ENCODE results near the gene STXBP1.

The STXBP1 gene

DNA sequence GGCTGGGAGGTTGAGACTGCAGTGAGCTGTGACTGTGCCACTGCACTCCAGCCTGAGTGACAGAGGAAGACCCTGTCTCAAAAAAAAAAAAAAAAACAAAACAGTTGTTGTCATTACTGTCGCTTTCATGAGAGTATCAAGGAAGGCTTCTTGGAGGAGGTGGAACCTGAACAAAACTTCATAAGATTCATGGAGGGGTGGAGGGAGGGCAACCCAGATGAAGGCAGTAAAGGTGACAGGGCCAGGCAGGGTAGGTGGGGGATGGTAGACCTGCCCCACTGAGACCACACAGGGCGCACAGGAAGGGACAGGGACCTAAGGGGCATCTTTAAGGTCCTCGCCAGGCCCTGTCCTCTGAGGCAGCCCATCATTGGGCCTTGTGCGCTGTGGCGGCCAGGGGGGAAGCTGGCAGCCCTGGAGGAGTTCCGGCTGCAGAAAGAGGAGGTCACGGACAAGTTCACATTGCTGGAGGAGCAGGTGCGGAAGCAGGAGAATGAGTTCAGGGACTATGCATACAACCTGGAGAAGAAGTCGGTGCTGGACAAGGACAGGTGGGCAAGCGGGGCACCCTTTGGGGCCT, 98.2 kb downstream of the STXBP1 start:
- Mint-ChIP-seq H3K27ac (peak overlapping the region; percentile 34), H3K27me3 (ENCODE audit: low read depth) (no peaks in the 10 kb centered on the region), H3K4me1 (ENCODE audit: low read depth) (peaks cover 20% of the 10 kb centered on the region), H3K4me3 (no peak overlapping the region), H3K9me3 (peaks cover 3% of the 10 kb centered on the region), H3K36me3 (ENCODE audit: low read depth) (no peaks in the 10 kb centered on the region)
- no peak for DNase-seq (ENCODE audit: low spot score)

- Mint-ChIP-seq H3K36me3 (ENCODE audit: low read depth) (no peaks in the 10 kb centered on the region), H3K4me3 (peak overlapping the region; percentile 40), H3K4me1 (ENCODE audit: low read depth) (peaks cover 24% of the 10 kb centered on the region), H3K27me3 (ENCODE audit: low read depth) (no peaks in the 10 kb centered on the region), H3K27ac (no peak overlapping the region), H3K9me3 (peaks cover 3% of the 10 kb centered on the region)
- DNase-seq (ENCODE audit: low spot score) = peak; percentile 13
Measured at GRCh38 chr9:127711226-127711701, 99.2 kb downstream of the STXBP1 start.

DNA sequence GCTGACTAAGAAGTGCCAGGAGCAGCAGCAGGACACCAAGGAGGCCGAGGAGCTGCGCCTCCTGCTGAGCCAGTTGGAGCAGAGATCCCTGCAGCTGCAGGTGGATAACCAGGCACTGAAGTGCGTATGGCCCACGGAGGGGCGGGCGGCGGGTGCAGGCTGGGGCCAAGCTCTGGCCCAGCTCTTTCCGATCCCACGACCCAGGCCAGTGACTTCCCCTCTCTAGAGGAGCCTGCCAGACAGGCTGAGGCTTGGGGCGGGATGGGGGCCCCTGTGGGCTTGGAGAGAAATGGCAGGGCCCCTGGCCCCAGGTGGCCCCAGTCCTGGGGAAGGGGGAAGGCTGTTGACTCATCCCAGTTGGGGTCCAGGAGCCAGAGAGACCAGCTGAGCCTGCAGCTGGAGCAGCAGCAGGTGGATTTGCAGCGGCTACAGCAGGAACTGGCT, 99.8 kb downstream of the STXBP1 start:
- Mint-ChIP-seq H3K4me3 (no peak overlapping the region), H3K27me3 (ENCODE audit: low read depth) (no peaks in the 10 kb centered on the region), H3K27ac (no peak overlapping the region), H3K4me1 (ENCODE audit: low read depth) (peaks cover 25% of the 10 kb centered on the region), H3K9me3 (peaks cover 3% of the 10 kb centered on the region), H3K36me3 (ENCODE audit: low read depth) (no peaks in the 10 kb centered on the region)
- no peak for DNase-seq (ENCODE audit: low spot score)

GRCh38 chr9:127712371-127712770, 100.3 kb downstream of the STXBP1 start:
- peaks cover 25% of the 10 kb centered on the region for H3K4me1 Mint-ChIP-seq (ENCODE audit: low read depth)
- DNase-seq (ENCODE audit: low spot score) = no peak
- no peak overlapping the region for H3K27ac Mint-ChIP-seq
- H3K27me3 Mint-ChIP-seq (ENCODE audit: low read depth) = no peaks in the 10 kb centered on the region
- no peaks in the 10 kb centered on the region for H3K36me3 Mint-ChIP-seq (ENCODE audit: low read depth)
- no peak overlapping the region for H3K4me3 Mint-ChIP-seq
- H3K9me3 Mint-ChIP-seq = peaks cover 3% of the 10 kb centered on the region

- Mint-ChIP-seq H3K36me3 (ENCODE audit: low read depth) (no peaks in the 10 kb centered on the region), H3K4me3 (no peak overlapping the region), H3K27ac (no peak overlapping the region), H3K27me3 (ENCODE audit: low read depth) (no peaks in the 10 kb centered on the region), H3K9me3 (peaks cover 3% of the 10 kb centered on the region), H3K4me1 (ENCODE audit: low read depth) (peaks cover 21% of the 10 kb centered on the region)
- DNase-seq (ENCODE audit: low spot score) = no peak
Measured at GRCh38 chr9:127712867-127713266, 100.8 kb downstream of the STXBP1 start.

DNA sequence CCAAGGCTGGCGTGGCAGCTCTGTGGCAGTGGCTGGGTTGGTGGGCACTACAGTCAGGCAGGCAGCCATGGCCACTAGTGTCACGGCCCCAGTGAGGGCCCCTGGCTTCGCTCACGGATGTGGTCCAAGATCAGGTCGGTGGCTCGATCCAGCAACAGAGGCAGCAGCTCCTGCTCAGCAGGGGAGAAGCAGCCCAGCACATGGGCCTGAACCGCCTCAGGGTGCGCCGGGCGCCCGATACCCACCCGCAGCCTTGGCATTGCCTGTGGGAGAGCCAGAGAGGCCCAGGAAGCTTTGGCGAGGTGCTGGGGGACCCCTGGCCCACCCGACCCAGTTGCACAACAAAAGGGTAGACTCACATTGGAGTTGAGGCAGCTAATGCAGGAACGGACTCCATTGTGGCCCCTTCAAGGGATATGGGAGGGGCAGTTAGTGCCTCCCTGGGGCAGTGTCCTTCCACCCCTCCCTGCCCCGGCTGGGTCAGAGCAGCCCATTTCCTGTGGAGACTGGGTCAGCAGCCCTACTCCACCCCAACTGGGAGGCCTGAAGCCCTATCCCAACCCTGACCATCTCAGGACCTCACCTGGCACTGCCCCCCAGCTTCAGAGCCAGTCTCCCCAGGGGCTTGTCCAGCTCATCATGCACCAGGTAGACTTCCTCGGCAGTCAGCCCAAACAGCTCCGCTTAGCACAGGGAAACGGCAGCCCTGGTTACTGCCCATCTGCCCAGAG, 102.1 kb downstream of the STXBP1 start:
- peaks cover 21% of the 10 kb centered on the region for H3K4me1 Mint-ChIP-seq (ENCODE audit: low read depth)
- no peak overlapping the region for H3K27ac Mint-ChIP-seq
- no peak for DNase-seq (ENCODE audit: low spot score)
- no peaks in the 10 kb centered on the region for H3K36me3 Mint-ChIP-seq (ENCODE audit: low read depth)
- H3K27me3 Mint-ChIP-seq (ENCODE audit: low read depth) = no peaks in the 10 kb centered on the region
- H3K4me3 Mint-ChIP-seq = peak overlapping the region; percentile 73
- no peaks in the 10 kb centered on the region for H3K9me3 Mint-ChIP-seq

- H3K27me3 Mint-ChIP-seq (ENCODE audit: low read depth) = no peaks in the 10 kb centered on the region
- peak overlapping the region; percentile 97 for H3K4me3 Mint-ChIP-seq
- H3K4me1 Mint-ChIP-seq (ENCODE audit: low read depth) = peaks cover 28% of the 10 kb centered on the region
- H3K36me3 Mint-ChIP-seq (ENCODE audit: low read depth) = no peaks in the 10 kb centered on the region
- DNase-seq (ENCODE audit: low spot score) = peak; percentile 23
- H3K9me3 Mint-ChIP-seq = no peaks in the 10 kb centered on the region
- H3K27ac Mint-ChIP-seq = peak overlapping the region; percentile 98
Measured at GRCh38 chr9:127714951-127715469, 102.9 kb downstream of the STXBP1 start.

DNA sequence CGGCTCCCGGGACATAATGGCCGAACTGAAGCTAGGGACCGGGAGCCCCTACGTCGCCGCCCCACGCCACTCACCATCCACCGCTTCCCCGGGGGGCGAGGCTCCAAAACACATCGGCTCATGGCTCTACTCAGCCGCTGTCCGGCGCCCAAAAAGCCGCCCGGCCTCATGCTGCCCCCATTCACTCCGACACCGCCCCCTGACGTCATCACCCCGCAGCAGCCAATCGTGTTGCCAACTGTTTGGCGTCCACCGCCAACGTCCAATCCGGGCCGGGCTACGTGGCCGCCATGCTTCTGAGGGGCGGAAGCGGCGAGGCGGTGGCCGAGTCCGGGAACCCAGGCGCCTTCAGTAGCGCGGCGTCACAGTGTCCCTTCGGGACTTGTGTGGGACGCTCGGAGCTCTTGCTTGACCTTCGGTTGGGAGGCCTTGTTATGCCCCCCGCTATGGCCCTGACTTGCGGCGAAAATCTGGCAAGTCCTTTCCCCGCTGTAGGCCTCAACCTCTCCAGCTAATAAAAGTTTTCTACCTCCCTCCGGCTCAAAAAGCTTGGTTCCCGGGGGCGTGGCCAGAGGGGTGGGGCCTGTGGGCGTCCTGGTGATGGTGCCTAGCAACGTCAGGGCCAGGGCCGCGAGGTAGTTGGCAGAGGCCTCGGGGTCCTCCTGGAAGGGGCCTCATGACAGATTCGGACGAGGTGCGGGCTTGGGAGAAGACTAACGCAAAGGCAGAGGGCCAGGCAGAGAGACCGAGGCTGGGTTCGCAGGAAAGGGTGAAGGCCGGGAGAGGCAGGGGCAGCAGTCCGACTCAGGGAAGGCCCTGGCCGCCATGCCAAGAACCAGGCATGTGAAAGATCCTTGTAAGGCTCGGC, 103.6 kb downstream of the STXBP1 start, which contains the start of the genes PTRH1 and TTC16:
PTRH1 (minus strand) TSS at position 194 of the 868 bp plus-strand sequence; CDS start at position 170, 24 bp downstream.
TTC16 (plus strand) TSS at position 610 of the 868 bp plus-strand sequence; CDS start at position 677, 67 bp downstream.
- H3K27ac Mint-ChIP-seq = peak within 1 kb of the TSS; percentile 98
- H3K27me3 Mint-ChIP-seq (ENCODE audit: low read depth) = no peaks in the 10 kb centered on the region
- peak within 1 kb of the TSS; percentile 97 for H3K4me3 Mint-ChIP-seq
- H3K36me3 Mint-ChIP-seq (ENCODE audit: low read depth) = no peaks in the 10 kb centered on the region
- H3K9me3 Mint-ChIP-seq = no peaks in the 10 kb centered on the region
- DNase-seq (ENCODE audit: low spot score) = peak; percentile 97
- H3K4me1 Mint-ChIP-seq (ENCODE audit: low read depth) = peaks cover 28% of the 10 kb centered on the region

DNA sequence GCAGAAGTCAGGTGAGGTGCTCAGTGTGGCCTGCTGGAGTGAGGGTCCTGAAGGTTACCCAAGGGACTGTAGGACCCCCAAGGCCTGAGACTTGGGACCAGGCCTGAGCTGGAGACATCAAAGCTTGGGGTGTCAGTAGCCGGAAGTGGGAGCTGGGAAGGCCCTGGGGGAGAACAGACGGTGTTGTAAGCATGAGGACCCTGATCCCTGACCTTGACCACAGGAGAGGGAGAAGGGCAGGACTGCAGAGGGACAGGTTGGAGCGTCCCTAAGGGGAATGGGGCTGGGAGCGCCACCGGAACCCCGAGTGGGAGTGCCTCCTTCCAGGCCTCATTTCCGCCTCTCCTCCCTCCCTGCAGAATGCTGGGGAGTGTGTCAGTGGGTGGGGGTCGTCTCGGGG, 104.3 kb downstream of the STXBP1 start:
- Mint-ChIP-seq H3K36me3 (ENCODE audit: low read depth) (no peaks in the 10 kb centered on the region), H3K4me1 (ENCODE audit: low read depth) (peaks cover 21% of the 10 kb centered on the region), H3K9me3 (no peaks in the 10 kb centered on the region), H3K27ac (peak overlapping the region; percentile 98), H3K27me3 (ENCODE audit: low read depth) (no peaks in the 10 kb centered on the region), H3K4me3 (peak overlapping the region; percentile 97)
- no peak for DNase-seq (ENCODE audit: low spot score)

GRCh38 chr9:127717766-127718165, 105.7 kb downstream of the STXBP1 start:
- Mint-ChIP-seq H3K27ac (no peak overlapping the region), H3K9me3 (no peaks in the 10 kb centered on the region), H3K27me3 (ENCODE audit: low read depth) (no peaks in the 10 kb centered on the region), H3K36me3 (ENCODE audit: low read depth) (no peaks in the 10 kb centered on the region), H3K4me1 (ENCODE audit: low read depth) (peaks cover 18% of the 10 kb centered on the region), H3K4me3 (no peak overlapping the region)
- DNase-seq (ENCODE audit: low spot score) = no peak

DNA sequence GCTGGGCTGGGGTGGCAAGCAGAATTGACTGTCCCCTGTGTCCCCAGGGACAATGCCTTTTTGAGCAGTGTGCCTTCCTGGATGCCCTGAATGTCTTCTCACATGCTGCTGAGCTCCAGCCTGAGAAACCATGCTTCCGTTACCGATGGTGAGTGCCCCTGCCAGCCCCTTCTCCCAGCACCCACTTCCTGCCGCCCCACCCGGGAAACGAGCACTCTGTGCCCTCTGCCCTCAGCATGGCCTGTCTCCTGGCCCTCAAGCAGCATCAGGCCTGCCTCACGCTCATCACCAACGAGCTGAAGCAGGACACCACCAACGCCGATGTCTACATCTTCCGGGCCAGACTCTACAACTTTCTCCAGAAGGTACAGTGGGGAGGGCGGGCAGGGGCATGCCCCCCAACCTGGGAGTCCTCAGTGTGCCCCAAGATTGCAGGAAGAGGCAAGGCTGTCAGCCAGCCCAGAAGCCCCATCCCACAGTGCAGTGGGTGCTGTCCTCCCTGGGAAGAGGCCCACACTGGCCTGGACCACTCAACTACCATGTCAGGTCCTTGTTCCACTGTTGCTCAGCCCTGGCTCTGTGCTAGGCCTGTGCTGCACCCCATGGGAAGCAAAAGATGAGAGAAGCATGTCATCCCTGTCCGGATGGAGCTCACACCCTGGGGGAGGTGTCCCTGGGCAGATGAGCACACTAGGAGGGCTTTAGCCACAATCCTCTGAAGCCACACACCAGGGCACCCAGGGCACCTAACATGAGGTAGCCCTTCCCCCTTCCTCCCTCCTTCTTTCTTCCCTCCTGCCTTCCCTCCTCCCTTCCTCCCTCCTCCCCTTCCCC, 108.2 kb downstream of the STXBP1 start:
- DNase-seq (ENCODE audit: low spot score) = no peak
- Mint-ChIP-seq H3K36me3 (ENCODE audit: low read depth) (no peaks in the 10 kb centered on the region), H3K4me1 (ENCODE audit: low read depth) (peaks cover 18% of the 10 kb centered on the region), H3K4me3 (peak overlapping the region; percentile 13), H3K27me3 (ENCODE audit: low read depth) (no peaks in the 10 kb centered on the region), H3K27ac (peak overlapping the region; percentile 69), H3K9me3 (no peaks in the 10 kb centered on the region)

- H3K27ac Mint-ChIP-seq = peak overlapping the region; percentile 62
- no peaks in the 10 kb centered on the region for H3K36me3 Mint-ChIP-seq (ENCODE audit: low read depth)
- H3K4me1 Mint-ChIP-seq (ENCODE audit: low read depth) = peaks cover 17% of the 10 kb centered on the region
- no peaks in the 10 kb centered on the region for H3K27me3 Mint-ChIP-seq (ENCODE audit: low read depth)
- DNase-seq (ENCODE audit: low spot score) = no peak
- no peaks in the 10 kb centered on the region for H3K9me3 Mint-ChIP-seq
- no peak overlapping the region for H3K4me3 Mint-ChIP-seq
Measured at GRCh38 chr9:127720865-127721227, 108.8 kb downstream of the STXBP1 start.

DNA sequence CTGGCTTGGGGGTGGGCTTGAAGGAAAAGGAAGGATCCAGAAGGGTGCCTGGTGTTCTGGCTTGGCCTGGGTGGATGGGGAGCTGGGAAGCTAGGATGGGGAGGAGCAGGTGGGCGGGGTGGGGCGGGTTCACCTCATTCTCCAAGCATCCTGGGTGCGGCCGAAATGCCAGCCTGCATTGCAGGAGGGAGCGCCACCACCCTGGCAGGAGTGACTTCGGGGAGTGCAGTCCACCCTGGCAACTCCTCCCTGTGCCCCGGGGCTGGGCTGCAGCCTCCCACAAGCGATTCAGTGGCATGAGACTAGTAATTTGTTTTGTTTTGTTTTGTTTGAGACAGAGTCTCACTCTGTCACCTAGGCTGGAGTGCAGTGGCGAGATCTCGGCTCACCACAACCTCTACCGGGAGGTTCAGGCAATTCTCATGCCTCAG, 109.3 kb downstream of the STXBP1 start:
- DNase-seq (ENCODE audit: low spot score) = no peak
- H3K27ac Mint-ChIP-seq = peak overlapping the region; percentile 53
- H3K9me3 Mint-ChIP-seq = no peaks in the 10 kb centered on the region
- H3K27me3 Mint-ChIP-seq (ENCODE audit: low read depth) = no peaks in the 10 kb centered on the region
- no peak overlapping the region for H3K4me3 Mint-ChIP-seq
- H3K4me1 Mint-ChIP-seq (ENCODE audit: low read depth) = peaks cover 12% of the 10 kb centered on the region
- H3K36me3 Mint-ChIP-seq (ENCODE audit: low read depth) = no peaks in the 10 kb centered on the region

All from T-helper 2 cell treated with Interferon-gamma antibody and Interleukin-4, amounts not matched to agents 5 μg/mL and 100 μg/mL, for 36 hours (primary cell).